K562 (cell line): Measurements from ENCODE around the gene ZKSCAN3. TPM values are rescaled to one million over a fixed set of nuclear protein-coding genes. Genes with fewer than 3 reads are reported as not detected.
A peak's percentile ranks its signal among the peaks of the same experiment; 100 is the strongest.

Experiments
- ELF2 ChIP-seq: fragments of 250-450 bp; sonication (Bioruptor Pico); IDR thresholded peaks from 2 replicates; pipeline ENCODE4 v1.5.0; 2021; ENCODE audit warnings: mild to moderate bottlenecking
- FOXJ3 ChIP-seq: sonication (generic); formaldehyde crosslinking; IDR thresholded peaks from 2 replicates; pipeline ENCODE4 v1.4.0; 2020; ENCODE audit warnings: mild to moderate bottlenecking, missing genetic modification reagents
- HES1 ChIP-seq: fragments of 450-650 bp; IDR thresholded peaks from 2 replicates; pipeline ENCODE4 v1.6.1; 2016; ENCODE audit warnings: low read depth, mild to moderate bottlenecking, moderate library complexity
- HNRNPUL1 ChIP-seq: fragments of 200-400 bp; formaldehyde crosslinking; IDR thresholded peaks from 2 replicates; pipeline ENCODE4 v1.6.1; 2017; ENCODE audit warnings: low read length
- JUN ChIP-seq, 2 experiments: sonication (generic) in 1 of 2; formaldehyde crosslinking in 1 of 2; IDR thresholded peaks; 2 replicates each; pipeline versions ENCODE4 v1.6.1 to v1.8.0; 2012 to 2022; ENCODE audit warnings: borderline replicate concordance in 2 of 2, mild to moderate bottlenecking in 2 of 2, improper control_type of control experiment in 1 of 2, low read depth in 1 of 2, low read length in 1 of 2, missing genetic modification reagents in 1 of 2
- JUND ChIP-seq, 2 experiments: IDR thresholded peaks; 2 replicates in 1 of 2; 3 replicates in 1 of 2; pipeline ENCODE4 v1.6.1; 2011; ENCODE audit warnings: borderline replicate concordance in 2 of 2, low read depth in 2 of 2, low read length in 2 of 2, improper control_type of control experiment in 1 of 2, missing biosample characterization in 1 of 2, missing genetic modification characterization in 1 of 2, missing genetic modification reagents in 1 of 2
- MXI1 ChIP-seq: IDR thresholded peaks from 2 replicates; pipeline ENCODE4 v1.6.1; 2011; ENCODE audit warnings: low read depth, mild to moderate bottlenecking, improper control_type of control experiment, low read length
- NR2C1 ChIP-seq, 2 experiments: fragments of 450-650 bp; IDR thresholded peaks; 2 replicates each; pipeline ENCODE4 v1.6.1; 2017; ENCODE audit warnings: mild to moderate bottlenecking in 2 of 2, antibody characterized with exemption in 1 of 2, inconsistent platforms in 1 of 2, missing compliant biosample characterization in 1 of 2, missing genetic modification characterization in 1 of 2
- PML ChIP-seq: IDR thresholded peaks from 2 replicates; pipeline ENCODE4 v1.6.1; 2012; ENCODE audit warnings: low read length, inconsistent platforms
- POLR3G ChIP-seq: IDR thresholded peaks from 2 replicates; pipeline ENCODE4 v1.6.1; 2011; ENCODE audit not compliant: insufficient read length, insufficient replicate concordance; ENCODE audit errors: extremely low read depth
- ZNF277 ChIP-seq: fragments of 250-450 bp; sonication (Bioruptor Pico); IDR thresholded peaks from 2 replicates; pipeline ENCODE4 v1.8.0; 2022; ENCODE audit warnings: inconsistent platforms, mild to moderate bottlenecking, moderate library complexity, borderline replicate concordance
- ZNF431 ChIP-seq: sonication (generic); formaldehyde crosslinking; IDR thresholded peaks from 2 replicates; pipeline ENCODE4 v1.8.0; 2022; ENCODE audit warnings: mild to moderate bottlenecking, missing genetic modification reagents
- polyA plus RNA-seq, 8 experiments: library from polyadenylated mRNA; depleted of rRNA in 4 of 8; stranded (reverse) in 5 of 8; unstranded in 3 of 8; fragments of >200 nt; fragmentation: Nextera tagmentation in 2 of 8; fragmentation: Illumina TruSeq in 1 of 8; extraction: Ambion mirVana in 2 of 8; extraction: Trizol in 1 of 8; gene quantifications; 2 replicates each; pipeline versions ENCODE4 v1.2.1 to v1.2.3, GENCODE V29; 2011 to 2014; ENCODE audit warnings: inconsistent platforms in 1 of 8, missing spikeins in 1 of 8
- total RNA-seq, 7 experiments: library from RNA; depleted of rRNA in 6 of 7; stranded (reverse); fragments of >200 nt in 6 of 7; fragmentation: Illumina TruSeq in 2 of 7; extraction: Trizol in 2 of 7; gene quantifications; 2 replicates each; pipeline versions ENCODE4 v1.2.1 to v1.2.3, GENCODE V29; 2011 to 2021; ENCODE audit warnings: low replicate concordance in 1 of 7
- TF ChIP-seq, protein P1 (sequence below): sonication (generic); formaldehyde crosslinking; IDR thresholded peaks from 2 replicates; pipeline ENCODE4 v1.8.1; 2023; ENCODE audit warnings: missing genetic modification reagents, mild to moderate bottlenecking, borderline replicate concordance
- TF ChIP-seq, protein P2 (sequence below): fragments of 250-450 bp; sonication (Bioruptor Pico); IDR thresholded peaks from 2 replicates; pipeline ENCODE4 v1.4.0; 2020
- TF ChIP-seq, protein P3 (sequence below): fragments of 450-650 bp; IDR thresholded peaks from 2 replicates; pipeline ENCODE4 v1.6.1; 2017; ENCODE audit warnings: mild to moderate bottlenecking, moderate library complexity

The ZKSCAN3 gene
- total and polyA plus RNA-seq, 9 of the 15 experiments (the other 6 are each of a cell fraction or from before 2014, with no cell fraction given) = 3.0 to 12.4 (median 10.2) TPM

DNA sequence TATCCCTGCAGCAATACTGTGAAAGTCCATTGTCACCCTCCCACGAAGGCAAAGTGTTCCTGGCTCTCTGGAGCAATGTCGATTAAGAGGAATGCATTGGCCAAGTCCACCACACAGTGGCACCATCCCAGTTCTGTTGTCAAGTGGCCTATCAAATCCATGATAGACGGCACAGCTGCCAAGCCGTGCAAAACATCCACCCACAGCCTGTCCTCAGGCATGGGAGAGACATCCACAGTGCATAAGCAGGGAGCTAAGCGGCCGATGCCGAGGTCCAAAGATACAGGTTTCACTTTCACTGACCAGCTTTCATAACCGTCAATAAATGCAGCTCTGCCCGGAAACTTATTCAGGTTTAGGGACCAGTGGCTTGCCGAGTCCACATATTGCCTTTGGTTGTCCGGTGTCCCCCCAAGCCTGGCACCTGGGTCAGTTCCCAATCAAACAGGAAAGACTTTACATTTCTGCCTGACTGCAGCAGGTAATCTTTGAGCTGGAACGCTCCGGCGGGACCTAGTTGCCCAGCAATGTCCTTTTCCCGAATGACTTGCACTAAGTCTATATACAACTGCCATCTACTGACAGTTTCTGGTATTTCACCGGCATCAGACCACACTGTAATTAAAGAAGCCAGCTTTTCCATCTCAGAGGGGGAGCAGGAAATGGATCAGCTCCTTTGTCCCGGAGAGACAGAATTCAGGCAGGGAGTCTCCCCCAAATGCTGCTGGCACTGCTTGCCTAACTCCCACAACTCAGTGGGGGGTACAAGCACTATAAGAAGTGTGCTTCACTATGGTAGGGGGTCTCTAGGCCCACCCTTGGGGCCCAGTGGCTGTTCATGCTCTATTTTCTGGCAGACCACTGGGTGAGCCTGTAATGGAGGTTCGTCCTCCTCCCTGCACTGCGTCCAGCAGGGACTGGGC is 6.3 kb downstream of the ZKSCAN3 start (continued):
- TF ChIP-seq PML = no peak
- no peak for TF ChIP-seq POLR3G
- no peak for TF ChIP-seq JUN (IDR thresholded peaks at IDR 0.05; ENCODE audit: borderline replicate concordance, low read depth, low read length)
- TF ChIP-seq JUN (CRISPR knock-in tag; IDR thresholded peaks at IDR 0.05; ENCODE audit: borderline replicate concordance) = no peak
- TF ChIP-seq FOXJ3 (CRISPR knock-in tag) = no peak
- no peak for TF ChIP-seq NR2C1 (IDR thresholded peaks at IDR 0.05)
- no peak; the same call in 1 of the 2 replicates for TF ChIP-seq NR2C1 (tag; IDR thresholded peaks at IDR 0.05)
- TF ChIP-seq HNRNPUL1 = no peak
- TF ChIP-seq, protein P1, sequence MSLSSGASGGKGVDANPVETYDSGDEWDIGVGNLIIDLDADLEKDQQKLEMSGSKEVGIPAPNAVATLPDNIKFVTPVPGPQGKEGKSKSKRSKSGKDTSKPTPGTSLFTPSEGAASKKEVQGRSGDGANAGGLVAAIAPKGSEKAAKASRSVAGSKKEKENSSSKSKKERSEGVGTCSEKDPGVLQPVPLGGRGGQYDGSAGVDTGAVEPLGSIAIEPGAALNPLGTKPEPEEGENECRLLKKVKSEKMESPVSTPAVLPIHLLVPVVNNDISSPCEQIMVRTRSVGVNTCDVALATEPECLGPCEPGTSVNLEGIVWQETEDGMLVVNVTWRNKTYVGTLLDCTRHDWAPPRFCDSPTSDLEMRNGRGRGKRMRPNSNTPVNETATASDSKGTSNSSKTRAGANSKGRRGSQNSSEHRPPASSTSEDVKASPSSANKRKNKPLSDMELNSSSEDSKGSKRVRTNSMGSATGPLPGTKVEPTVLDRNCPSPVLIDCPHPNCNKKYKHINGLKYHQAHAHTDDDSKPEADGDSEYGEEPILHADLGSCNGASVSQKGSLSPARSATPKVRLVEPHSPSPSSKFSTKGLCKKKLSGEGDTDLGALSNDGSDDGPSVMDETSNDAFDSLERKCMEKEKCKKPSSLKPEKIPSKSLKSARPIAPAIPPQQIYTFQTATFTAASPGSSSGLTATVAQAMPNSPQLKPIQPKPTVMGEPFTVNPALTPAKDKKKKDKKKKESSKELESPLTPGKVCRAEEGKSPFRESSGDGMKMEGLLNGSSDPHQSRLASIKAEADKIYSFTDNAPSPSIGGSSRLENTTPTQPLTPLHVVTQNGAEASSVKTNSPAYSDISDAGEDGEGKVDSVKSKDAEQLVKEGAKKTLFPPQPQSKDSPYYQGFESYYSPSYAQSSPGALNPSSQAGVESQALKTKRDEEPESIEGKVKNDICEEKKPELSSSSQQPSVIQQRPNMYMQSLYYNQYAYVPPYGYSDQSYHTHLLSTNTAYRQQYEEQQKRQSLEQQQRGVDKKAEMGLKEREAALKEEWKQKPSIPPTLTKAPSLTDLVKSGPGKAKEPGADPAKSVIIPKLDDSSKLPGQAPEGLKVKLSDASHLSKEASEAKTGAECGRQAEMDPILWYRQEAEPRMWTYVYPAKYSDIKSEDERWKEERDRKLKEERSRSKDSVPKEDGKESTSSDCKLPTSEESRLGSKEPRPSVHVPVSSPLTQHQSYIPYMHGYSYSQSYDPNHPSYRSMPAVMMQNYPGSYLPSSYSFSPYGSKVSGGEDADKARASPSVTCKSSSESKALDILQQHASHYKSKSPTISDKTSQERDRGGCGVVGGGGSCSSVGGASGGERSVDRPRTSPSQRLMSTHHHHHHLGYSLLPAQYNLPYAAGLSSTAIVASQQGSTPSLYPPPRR (CRISPR knock-in tag) = peak; percentile 21; the same call in 1 of the 2 replicates
- TF ChIP-seq, protein P2, sequence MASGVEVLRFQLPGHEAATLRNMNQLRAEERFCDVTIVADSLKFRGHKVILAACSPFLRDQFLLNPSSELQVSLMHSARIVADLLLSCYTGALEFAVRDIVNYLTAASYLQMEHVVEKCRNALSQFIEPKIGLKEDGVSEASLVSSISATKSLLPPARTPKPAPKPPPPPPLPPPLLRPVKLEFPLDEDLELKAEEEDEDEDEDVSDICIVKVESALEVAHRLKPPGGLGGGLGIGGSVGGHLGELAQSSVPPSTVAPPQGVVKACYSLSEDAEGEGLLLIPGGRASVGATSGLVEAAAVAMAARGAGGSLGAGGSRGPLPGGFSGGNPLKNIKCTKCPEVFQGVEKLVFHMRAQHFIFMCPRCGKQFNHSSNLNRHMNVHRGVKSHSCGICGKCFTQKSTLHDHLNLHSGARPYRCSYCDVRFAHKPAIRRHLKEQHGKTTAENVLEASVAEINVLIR (CRISPR knock-in tag) = no peak
- TF ChIP-seq HES1 = 0 out of 2 replicates have a peak, but pooled peaks have one; percentile 32
- no peak for TF ChIP-seq ZNF277 (CRISPR knock-in tag)
- no peak for TF ChIP-seq MXI1
- TF ChIP-seq ELF2 (CRISPR knock-in tag) = no peak
- TF ChIP-seq ZNF431 (CRISPR knock-in tag) = no peak
- TF ChIP-seq JUND (IDR thresholded peaks at IDR 0.05; ENCODE audit: borderline replicate concordance, low read depth, low read length) = peak; percentile 28; the same call in 1 of the 2 replicates
- peak; percentile 63; the same call in 2 of the 3 replicates for TF ChIP-seq JUND (tag; IDR thresholded peaks at IDR 0.05; ENCODE audit: borderline replicate concordance, low read depth, low read length)
- TF ChIP-seq, protein P3, sequence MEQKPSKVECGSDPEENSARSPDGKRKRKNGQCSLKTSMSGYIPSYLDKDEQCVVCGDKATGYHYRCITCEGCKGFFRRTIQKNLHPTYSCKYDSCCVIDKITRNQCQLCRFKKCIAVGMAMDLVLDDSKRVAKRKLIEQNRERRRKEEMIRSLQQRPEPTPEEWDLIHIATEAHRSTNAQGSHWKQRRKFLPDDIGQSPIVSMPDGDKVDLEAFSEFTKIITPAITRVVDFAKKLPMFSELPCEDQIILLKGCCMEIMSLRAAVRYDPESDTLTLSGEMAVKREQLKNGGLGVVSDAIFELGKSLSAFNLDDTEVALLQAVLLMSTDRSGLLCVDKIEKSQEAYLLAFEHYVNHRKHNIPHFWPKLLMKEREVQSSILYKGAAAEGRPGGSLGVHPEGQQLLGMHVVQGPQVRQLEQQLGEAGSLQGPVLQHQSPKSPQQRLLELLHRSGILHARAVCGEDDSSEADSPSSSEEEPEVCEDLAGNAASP = no peak
